Stimulated activated CD4-positive, alpha-beta T cell treated with anti-CD3 and anti-CD28 coated beads, Interleukin-4, amount 100 ng/mL, for 4 hours (primary cell): ENCODE results near the gene TFF2.

Source experiments
- DNase-seq, 2 experiments: peaks; one replicate each; pipeline ENCODE4 v3.0.0-alpha.2; 2020

Gene TFF2

DNA sequence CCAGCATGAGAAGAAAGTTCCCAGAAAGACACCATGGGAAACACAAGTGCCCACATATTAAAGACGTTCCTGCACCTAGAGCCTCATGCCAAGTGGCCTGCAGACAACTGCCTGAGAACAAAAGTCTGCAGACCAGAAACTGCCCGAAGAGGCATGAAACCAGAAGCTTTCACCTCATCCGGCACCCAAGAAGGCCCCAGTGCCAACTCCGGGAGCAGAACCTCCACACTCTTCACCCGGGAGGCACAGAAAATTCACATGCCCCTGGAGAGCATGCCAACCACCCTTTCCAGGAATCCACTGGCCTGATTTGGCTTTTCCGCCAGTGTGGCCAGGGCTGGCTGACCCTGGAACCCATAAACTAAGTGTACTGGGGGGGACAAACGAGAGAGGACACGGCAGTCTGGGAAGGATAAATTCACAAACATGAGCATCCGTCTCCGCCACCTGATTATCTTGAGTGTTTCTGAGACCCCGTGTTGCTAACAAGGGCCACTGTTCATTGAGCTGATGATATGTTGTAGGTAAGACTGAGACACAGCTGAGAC, 6.8 kb downstream of the TFF2 start:
- DNase-seq: no peak

DNA sequence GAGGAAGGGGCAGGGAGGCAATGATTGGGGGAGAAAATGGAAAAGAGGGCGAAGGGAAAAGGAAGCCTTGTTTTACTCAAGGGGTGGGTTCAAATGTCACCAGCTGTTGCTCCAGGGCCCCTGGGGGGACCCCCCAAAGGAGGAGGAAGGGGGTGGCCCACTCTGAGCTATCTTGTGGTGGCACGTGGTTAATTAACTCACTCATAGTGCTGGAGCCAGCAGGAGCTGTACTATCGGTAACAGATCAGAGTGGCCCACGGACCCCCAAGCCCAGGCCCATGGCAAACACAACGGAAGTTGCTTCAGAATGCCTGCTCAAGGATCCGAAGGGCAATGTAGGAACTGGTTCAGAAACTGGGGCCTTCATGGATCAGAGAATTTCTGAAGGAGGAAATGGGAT, 7.2 kb downstream of the TFF2 start:
- no peak for DNase-seq

- DNase-seq: no peak
Measured at GRCh38 chr21:42343101-42343500, 7.7 kb downstream of the TFF2 start.

GRCh38 chr21:42341776-42342542, 8.8 kb downstream of the TFF2 start:
- no peak for DNase-seq

DNA sequence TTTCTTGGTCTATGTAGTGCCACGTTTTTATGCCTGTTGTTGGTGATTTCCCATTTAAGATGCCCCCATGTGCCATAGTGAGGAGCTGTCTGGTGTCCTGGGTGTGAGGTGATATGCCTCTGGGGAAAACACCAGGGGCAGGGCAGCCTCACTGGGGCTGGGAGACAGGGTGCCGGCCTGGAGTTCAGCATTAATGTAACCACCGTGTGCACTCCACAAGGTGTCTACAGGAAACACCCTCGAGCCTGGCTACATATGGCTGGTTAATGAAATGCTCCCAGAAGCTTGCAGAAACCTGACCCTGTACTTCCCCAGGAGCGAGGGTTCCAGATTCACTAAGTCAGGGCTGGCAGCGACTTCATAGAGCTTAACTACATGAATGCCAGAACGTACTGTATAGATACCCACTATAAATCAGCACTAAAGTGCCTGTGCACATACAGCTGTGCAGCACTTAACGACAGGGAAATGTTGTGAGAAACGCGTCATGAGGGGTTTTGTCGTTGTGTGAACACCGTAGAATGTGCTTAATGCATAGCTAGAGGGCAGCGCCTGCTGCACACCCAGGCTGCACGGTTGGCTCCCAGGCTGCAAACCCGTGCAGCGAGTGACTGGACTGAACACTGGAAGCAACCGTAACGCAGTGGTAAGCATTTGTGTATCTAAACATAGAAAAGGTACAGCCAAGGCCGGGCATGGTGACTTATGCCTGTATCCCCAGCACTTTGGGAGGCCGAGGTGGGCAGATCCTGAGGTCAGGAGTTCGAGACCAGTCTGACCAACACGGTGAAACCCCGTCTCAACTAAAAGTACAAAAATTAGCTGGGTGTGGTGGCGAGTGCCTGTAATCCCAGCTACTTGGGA, 10.4 kb downstream of the TFF2 start:
- no peak for DNase-seq

DNA sequence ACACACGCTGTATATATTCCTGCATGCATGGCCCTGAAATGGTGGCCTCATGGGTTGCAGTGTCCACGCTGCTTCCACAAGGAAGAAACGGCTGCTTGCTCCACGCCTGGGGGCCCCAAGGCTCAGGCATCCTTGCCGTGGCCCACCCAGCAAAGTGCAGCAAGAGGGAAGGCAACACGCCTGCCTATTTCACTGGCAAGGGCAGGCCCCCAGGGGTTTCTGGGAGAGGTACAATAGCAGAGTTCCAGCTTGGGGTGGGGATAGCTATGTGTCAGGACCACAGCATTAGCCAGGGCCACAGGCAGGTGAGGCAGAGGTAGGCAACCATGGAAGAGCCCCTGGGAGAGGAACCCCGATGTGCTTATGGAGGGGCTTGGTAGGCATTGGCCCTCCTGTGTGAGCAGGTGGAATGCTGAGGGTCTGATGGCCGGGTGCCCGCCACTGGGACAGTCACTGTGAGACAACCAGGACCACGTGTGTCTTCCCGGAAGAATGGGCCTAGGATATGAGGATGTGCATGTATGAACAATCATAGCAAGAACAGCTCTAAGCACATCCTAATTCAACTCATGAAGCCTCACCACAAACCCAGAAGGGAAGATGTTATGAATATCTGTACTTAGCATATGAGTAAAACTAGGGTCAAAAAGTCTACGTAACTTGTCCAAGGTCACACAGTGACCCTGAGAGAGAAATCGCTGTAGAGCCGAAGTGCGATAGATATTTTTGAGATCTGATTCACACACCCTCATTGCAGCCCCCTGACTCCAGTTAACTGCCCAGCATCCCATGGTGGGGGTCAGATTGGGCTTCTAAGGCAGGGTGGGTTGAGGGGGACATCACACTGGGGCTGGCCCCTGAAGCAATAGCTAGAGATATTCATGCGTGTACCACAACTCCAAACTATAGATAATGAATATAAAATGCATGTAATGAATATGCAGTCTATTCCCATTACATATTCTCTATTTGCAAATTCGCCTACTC, 11.8 kb downstream of the TFF2 start:
- DNase-seq: no peak

DNA sequence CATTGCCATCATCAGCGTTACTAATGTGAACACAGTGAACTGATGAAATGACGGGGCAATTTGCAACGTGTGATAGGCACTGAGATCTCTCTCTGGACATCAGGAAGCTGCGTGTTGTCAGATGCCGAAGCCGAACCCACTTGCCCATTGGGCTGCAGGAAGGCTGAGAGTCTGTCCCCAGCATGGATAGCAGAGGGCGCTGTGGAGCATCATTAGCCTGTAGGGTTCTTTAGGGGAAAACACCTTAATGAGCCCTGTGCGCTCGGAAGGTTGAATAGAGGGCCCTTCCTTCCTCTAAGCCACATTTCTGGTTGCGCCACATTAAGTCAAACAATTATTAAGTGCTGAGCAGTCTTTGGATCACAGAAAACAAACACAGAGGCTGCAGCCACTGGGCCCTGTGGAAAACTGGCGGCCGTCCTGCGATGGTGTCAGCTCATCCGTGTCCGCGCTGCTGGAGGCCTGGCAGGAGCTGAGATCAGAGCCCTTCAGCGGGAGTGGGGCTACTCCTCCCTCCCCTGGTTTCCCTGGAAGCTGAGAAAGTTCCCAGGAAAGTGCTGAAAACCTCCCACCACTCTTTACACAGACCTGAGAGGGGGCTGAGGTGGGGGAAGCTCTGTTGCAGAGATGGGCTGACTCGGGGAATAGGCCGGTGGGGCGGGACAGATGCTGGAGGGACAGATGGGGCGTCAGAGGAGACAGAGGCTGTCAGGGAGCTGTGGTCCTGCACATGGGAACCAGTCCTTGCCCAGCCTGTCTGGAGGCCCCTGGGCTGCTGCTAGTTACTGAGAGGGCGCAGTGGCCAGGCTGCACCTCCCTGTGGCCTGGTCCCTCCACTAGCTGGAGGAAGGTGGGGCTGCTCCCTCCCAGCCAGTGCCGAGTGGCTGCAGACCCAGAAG, 12.7 kb downstream of the TFF2 start:
- peak; percentile 79 to 80 for DNase-seq

- no peak for DNase-seq
Measured at GRCh38 chr21:42337276-42337675, 13.5 kb downstream of the TFF2 start.

DNA sequence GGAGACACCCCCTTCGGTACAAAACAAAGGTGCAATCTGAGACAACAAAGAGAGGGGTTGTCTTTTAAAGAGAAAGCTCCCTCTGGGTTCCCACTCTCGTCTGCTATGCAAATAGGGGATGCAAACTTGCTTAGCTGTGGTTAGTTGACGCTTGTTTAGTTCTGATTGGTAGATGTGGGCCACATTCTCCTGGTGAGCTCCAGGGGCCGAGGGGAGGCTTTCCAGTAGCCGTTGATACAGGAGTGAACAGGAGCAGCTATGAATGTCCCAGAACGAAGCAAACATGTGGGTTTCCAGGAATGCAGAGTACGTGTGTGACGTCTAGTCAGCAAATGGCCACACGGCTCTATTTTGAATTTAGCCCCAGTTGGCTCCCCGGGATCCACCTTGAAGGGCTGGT, 14.7 kb downstream of the TFF2 start:
- no peak for DNase-seq

- no peak for DNase-seq
Measured at GRCh38 chr21:42332557-42333317, 18.1 kb downstream of the TFF2 start.

- no peak for DNase-seq
Measured at GRCh38 chr21:42331660-42332059, 19.1 kb downstream of the TFF2 start.

GRCh38 chr21:42330380-42331371, 20.1 kb downstream of the TFF2 start:
- DNase-seq: no peak

- no peak for DNase-seq
Measured at GRCh38 chr21:42324896-42325295, 25.9 kb downstream of the TFF2 start.

DNA sequence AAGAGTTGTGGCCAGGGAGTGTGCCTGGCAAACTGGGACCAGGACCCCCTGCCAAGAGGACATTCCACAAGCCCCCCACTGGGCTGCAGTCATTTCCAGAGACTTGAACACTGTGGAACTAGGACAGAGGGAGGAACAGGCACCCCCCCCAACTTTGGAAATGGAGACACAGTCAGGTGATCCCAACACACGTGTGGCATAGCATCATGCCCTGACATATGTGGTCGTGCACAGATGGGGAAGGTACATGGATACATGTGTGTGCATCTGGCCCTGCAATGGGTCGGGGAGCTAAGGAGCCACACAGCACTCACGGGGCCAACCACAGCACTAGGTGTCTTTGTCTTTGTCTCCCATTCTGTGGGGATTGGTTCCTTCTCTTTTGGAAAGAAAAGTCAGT, 28.9 kb downstream of the TFF2 start:
- no peak for DNase-seq

- no peak for DNase-seq
Measured at GRCh38 chr21:42321231-42321630, 29.6 kb downstream of the TFF2 start.

GRCh38 chr21:42320791-42321190, 30.0 kb downstream of the TFF2 start:
- no peak for DNase-seq

DNA sequence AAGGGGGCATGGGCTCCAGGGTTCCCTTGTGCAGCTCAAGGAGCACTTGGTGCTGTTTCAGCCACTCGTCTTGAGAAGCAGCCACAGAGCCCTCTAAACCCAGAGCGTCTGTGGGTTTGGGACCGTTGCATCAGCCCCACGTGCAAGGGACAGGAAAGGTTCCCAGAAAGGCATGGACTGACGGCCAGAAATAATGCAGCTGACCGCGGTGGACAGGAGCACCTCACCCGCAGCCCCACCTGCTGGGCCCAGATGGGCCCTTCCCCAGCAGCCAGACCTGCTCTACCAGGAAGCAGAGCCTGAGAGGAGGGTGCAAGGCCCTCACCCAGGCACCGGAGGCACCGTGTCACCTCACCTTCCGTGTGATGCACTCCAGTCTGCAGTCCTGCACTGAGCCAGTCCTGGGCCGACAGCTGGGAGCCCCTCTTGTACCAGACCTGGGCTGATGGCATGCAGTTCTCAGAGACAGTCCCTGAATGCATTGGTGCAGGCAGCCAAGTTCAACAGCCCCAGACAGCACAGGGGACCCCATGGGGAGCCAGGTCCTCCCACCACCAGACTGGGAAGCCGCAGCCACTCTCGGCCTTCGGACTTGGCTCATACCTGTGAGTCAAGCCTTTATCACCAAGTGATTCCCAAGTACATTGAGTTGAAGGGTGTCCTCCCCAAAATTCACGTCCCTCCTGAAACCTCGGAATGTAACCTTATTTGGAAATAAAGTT, 30.8 kb downstream of the TFF2 start:
- no peak for DNase-seq

DNA sequence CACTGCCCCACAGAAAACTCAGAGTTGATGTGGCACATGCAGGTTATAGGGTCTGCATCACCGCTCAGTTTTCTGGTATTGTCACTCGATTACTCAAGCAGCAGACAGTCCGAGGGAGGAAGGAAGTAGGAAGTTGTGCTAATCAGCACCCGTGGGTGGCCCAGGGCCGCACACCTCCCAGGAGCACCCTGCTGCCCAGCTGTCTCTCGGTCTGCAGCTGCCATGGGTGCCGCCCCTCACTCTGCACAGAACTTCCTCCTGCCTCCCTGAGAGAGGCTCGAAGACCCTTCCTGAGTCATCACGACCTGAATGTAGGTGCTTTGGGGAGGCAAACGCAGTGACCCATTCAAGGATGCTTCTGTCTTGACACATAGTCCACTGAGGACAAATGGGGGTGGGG, 31.4 kb downstream of the TFF2 start:
- DNase-seq: no peak
